Cerebellar cortex (tissue), 1 donor: ENCODE measurements around the gene HS2ST1.
"Not testable (repeated sequence)": the region's sequence is repeated elsewhere in the genome, so short reads cannot be mapped to it uniquely, and the experiment has no call there.

Experiments used
- DNase-seq: peaks from one replicate; pipeline ENCODE4 v3.0.0-alpha.2; 2015; ENCODE audit warnings: low spot score

HS2ST1 gene

DNA sequence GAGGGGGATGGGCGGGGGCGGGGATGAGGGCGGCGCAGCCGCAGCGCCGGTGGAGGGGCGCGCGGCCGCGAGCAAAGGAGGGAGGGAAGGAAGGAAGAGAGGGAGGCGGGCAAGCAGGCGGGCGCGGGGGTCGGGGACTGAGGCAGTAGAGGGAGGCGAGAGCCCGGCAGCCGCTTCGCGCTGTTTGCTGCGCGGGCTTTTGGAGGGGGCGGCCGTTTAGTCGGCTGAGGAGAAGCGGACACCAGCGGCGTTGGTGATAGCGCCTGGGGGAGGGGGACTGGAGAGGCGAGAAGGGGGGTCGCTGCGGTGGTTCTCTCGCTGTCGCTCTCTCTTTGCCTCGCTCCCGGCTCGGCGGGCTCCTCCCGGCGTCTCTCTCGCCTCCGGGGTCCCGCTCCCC is at the start of gene HS2ST1:
TSS of gene HS2ST1 (plus strand) at position 35 of the 397 bp plus-strand sequence.
- DNase-seq, result no peak

DNA sequence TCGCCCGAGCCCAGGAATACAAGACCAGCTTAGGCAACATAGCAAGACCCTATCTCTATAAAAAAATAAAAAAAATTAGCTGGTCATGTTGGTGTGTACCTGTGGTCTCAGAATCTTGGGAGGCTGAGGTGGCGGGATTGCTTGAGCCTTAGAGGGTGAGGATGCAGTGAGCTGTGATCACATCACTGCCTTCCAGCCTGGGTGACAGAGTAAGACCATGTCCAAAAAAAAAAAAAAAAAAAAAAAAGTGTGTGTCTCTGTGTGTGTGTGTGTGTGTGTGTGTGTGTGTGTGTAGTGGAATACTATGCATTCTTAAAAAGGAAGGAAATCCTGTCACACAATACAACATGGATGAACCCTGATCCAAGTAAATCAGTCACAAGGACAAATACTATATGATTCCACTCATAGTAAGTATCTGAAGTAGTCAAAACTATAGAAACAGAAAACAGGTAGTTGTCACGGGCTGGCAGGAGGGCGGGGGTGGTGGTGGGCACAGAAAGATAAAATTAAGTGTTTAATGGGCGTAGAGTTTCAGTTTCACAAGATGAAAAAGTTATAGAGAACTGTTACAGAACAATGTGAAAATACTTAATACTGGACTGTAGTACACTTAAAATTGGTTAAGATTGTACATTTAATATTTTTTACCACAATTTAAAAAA is 48.3 kb upstream of the HS2ST1 start:
- DNase-seq, result no peak

DNA sequence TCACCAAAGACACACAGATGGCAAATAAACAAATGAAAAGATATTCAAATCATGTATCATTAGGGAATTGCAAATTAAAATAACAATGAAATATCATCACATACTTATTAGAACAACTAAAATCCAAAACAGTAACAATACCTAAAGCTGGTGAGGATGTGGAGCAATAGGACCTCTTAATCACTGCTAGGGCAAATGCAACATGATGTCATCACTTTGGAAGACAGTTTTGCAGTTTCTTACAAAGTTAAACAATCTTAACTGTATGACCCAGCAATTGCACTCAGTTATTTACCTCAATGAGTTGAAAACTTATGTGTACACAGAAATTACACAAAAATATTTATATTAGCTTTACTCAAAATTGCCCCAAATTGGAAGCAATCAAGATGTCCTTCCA is 47.8 kb upstream of the HS2ST1 start:
- no peak for DNase-seq

DNA sequence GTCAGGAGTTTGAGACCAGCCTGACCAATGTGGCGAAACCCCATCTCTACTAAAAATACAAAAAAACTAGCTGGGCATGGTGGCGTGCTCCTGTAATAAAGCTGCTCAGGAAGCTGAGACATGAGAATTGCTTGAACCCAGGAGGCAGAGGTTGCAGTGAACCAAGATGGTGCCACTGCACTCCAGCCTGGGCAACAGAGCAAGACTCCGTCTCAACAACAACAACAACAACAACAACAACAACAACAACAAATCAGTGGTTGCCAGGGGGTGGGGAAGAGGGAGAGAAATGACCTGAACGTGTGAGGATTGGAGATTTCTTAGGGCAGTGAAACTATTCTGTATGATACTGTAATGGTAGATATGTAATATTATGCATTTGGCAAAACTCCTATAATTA is 47.2 kb upstream of the HS2ST1 start:
- DNase-seq, result not testable (repeated sequence)

DNA sequence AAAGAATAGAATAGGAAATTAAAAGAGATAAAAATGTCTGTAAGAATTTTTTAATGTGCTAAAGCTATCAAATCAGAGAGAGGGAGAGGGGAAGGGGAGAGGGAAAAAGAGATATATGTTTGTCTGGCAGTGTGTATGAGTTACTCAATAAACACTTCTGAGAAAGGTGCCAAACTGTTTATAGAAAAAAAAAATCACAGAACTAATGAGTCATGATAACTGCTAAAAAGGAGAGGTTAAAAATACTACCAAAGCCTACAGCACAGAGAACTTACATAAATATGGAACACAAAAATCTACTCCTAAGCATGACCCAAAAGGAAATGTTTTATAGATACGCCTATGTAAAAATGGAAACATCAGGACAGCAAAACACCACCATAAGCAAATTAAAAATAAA is 46.0 kb upstream of the HS2ST1 start:
- DNase-seq, result no peak

DNA sequence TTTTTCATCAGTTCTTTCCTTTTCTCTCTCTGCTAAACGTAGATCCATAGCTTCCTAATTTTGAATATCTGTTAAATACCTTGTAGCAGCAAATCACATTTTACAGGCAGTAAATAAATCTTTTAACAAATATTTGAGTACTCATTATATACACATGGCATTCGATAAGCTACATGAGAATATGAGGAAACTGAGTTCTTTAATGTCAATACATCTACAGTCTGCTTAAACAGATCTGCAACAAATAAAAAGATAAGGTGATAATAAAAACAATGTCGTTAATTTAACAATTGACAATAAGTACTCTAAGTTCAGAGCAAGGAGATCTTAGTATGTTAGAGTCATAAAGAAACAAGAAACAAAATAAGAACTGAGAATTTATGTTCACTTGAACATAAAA is 43.4 kb upstream of the HS2ST1 start:
- no peak for DNase-seq

DNA sequence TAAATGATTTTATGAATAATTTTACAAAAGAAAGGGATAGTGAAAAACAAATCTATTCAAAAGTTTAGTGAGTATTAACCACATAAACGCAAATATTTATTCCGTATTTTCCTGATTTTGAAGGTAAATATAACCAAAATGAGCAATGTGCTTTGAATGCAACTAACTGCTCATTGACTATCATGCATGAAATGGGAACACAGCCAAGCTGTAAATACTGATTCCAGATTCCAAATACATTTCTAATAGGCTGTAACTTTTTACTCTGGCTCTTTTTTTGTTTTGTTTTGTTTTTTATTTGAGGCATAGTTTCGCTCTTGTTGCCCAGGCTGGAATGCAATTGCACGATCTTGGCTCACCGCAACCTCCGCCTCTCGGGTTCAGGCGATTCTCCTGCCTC is 42.3 kb upstream of the HS2ST1 start:
- no peak for DNase-seq

DNA sequence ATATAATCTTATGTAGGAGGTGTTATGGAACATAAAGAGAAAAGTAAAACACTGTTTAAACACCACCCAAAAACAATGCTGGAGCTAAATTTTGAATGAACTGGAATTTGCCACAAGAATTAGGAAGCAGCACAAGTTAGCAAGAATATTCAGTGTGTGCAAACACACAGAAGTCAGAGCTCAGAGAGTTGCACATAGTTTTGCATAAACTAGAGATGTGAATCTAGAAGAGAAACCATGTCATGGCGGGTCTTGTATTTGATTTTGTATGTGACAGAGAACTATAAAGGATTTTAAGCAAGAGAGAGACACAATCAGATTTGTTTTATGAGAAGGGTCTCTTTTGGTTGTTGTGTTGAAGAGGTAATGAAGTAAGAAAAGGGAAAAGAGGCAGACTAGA is 38.7 kb upstream of the HS2ST1 start:
- no peak for DNase-seq

DNA sequence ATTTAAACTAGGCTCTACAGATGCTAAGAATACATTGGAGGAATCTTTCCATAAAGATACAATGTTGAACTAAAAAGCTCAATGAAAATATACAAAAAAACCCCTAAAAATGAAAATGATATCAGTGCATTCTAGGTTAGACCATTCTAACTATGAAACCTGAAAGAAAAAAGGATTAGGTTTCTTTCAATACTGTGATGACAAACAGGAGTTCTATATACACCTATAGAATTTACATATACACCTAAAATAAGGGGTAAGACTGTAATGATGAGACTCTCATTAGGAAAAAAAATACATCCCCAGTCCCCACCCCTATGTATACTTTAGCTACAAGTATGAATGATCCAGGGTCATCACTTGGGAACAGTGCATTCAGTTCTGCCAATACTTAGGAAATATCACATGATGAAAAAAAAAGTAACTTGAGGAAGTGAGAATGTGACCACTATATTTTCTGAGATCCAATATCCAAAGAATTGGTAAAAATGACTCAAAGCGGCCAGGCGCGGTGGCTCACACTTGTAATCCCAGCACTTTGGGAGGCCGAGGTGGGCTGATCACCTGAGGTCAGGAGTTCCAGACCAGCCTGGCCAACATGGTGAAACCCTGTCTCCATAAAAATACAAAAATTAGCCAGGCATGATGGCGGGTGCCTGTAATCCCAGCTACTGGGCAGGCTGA is 26.8 kb upstream of the HS2ST1 start:
- no peak for DNase-seq

DNA sequence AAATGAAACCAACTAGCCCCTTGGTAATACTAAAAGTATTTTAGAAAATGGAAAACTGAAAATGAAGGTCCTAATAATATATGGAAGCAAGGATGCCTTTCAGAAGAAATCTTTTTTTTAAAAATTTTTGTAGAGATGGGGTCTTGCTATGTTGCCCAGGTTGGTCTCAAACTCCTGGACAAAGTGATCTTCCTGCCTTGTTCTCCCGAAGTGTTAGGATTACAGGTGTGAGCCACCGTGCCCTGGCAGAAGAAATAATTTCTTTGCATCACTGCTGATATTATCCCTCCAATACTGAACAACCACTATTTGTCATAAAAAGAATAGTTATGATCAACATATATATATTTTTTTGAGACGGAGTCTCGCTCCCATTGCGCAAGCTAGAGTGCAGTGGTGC is 26.1 kb upstream of the HS2ST1 start:
- DNase-seq, result no peak

DNA sequence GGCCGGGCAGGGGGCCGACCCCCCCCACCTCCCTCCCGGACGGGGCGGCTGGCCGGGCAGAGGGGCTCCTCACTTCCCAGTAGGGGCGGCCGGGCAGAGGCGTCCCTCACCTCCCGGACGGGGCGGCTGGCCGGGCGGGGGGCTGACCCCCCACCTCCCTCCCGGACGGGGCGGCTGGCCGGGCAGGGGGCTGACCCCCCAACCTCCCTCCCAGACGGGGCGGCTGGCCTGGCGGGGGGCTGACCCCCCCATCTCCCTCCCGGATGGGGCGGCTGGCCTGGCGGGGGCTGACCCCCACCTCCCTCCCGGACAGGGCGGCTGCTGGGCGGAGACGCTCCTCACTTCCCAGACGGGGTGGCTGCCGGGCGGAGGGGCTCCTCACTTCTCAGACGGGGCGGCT is 15.0 kb upstream of the HS2ST1 start:
- DNase-seq, result not testable (repeated sequence)

DNA sequence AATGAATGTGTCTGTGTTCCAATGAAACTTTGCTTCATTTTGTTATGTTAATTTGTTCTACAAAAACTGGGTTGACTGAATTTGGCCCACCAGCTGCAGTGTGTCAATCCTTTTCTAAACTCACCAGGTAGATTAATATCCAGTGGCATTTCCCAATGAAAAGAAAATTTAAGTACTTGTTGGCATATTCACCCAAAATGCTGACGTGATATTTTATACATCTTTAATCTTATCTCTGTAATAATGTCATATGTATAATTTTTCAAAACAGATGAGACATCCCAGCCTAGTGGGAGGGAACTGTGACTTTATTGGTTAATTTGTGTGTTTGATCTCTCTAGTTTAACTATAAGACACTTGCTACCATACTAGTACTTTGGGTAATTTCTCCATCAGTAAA is 8.6 kb upstream of the HS2ST1 start:
- no peak for DNase-seq

DNA sequence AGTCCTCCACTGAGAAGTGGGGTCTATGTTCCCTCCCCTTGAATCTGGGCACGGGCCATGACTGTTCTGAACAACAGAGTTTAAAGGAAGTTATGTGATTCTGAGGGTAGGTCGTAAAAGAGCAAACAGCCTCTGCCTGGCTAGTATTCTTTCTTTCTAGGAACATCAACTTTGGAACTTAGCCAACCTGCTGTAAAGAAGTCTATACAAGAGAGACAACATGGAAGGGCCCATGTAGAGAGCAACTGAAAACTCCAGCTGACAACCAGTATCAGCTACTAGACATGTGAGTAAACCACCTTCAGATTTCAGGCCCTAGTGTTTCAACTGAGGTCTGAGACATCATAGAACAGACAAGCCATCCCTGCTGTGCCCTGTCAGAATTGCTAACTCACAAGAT is 8.0 kb upstream of the HS2ST1 start:
- DNase-seq, result no peak

DNA sequence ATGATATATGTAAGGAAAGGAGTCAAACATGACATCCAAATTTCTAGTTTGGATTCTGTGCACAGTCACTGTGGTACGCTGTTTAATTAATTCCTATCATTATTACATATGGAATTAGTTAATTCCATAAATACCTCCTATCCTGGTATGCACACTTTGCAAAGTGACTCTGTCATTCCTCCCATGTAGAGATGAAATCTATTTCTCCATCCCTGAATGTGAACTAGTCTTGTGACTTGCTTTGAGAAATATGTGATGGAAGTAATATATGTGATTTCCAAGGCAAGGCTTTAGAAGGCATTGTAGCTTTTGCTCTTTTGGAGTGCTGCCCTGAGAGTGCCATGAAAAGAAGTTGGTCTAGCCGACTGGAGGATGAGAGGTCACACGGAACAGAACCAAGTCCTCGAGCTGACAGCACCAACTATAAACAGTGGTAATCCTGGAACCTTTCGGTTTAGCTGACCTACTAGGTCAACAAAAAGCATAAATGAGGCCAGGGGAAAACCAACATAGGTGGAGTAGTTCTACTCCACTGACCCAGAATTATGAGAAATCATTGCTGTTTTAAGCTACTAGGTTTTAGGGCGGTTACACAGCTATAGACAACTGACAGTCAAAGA is 2.0 kb upstream of the HS2ST1 start:
- DNase-seq, result no peak

DNA sequence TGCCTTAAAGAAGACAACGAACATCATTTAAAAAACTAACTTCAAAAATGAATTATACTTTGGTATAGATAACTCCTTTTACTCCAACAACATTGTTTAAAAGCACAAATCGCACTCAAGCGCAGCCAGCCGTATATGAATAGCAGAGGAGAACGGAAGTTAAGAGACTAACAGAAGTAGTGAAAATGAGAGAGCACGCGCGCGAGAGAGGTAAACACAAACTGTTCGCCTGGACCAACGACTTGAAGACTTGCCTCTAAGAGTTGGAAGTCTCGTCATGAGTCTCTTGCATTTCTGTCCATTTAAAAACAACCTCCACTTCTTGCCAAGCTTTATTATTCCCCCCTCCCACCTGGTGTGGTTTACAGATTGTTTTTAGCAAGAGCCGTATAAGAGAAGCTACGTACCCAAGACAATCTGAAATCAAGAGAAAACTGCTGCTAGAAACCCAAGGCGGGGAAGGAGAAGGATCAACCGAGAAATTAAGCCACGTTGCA is 988 bp upstream of the HS2ST1 start:
- no peak for DNase-seq

DNA sequence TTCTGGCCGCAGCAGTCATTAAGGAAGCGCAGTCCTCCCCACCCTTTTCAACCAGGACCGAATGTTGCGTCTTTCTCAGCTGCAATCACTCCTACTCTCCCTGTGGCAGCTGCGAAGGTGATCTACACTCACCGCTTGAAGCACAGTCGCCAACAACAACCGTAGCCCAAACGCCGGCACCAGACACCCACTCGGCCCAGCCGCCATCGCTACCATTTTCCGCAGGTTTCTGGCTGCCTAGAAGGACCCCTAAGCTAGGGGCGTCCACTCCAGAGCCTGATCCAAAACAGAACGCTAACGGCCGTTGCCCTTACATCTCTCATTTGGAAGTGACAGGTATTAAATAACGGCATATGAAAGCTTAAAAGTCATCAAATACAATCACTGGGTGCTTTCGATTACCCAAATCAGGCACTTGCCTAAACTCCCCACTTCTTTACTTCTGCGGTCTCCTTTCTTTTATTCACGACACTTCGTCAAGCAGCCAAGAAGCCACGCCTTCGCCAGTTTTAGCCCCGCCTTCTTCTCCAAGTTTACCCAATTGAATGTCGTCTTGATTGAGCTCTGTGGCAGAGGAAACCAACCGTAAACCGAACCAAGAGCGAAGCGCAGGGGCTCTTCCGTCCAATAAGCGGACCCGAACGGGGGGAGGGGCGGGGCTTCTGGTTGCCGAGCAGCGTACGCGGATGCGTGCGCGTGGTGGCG is 387 bp upstream of the HS2ST1 start, which contains the start of gene SELENOF:
TSS of gene SELENOF (minus strand) at position 231 of the 705 bp plus-strand sequence. CDS start at position 216, 15 bp downstream.
- peak; percentile 100 for DNase-seq

DNA sequence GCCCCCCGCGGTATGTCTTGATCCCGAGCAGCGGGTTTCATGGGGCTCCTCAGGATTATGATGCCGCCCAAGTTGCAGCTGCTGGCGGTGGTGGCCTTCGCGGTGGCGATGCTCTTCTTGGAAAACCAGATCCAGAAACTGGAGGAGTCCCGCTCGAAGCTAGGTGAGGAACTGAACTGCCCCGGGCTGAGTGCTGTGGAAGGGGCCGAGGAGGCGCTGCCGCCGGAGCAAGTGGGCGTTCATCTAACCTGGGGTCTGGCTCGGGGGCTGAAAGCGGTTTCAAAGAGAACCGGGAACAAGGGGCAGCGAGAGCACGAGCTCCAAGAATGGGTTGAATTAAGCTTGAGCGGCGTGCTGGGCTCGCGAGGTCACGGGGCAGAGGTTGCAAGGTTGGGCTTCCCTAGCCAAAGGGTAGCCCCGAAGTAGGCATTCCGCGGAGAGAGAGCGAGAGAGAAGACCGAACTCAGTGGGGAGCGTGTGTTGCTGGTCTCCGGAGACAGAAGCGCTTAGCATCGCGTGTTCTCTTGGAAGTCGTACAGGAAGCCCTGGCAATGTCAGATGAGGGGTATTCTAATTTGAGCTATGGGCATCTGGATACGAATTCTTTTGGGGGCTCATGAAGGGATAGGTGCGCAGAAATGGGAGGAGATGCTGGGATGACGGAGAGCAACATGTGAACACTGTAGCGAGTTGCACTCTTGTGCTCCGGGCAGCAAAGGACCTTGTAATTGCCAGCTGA is 732 bp downstream of the HS2ST1 start:
- DNase-seq, result peak; percentile 74

DNA sequence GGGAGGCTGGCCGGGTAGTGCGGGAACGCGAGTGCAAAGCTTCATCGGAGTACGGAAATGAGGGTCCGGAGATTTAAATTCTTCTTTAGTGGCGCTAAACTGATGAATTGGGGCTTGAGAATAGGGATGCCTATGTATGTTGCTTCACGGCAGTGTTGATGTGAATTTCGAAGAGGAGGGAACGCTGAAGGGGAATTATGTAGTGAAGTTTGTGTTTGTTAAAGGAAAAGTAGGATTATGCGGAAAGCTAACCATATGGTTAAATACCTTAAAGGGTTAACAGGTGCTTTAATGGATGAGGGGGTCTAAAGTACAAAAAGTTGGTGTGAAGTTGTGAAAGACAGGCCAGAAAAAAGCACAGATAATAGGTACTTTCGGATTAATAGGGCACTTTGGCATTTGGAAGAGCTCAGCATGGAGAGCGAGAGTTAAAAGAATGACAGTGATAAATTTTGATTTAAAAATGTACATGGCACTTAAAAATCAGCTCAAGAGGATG is 1.4 kb downstream of the HS2ST1 start:
- no peak for DNase-seq

DNA sequence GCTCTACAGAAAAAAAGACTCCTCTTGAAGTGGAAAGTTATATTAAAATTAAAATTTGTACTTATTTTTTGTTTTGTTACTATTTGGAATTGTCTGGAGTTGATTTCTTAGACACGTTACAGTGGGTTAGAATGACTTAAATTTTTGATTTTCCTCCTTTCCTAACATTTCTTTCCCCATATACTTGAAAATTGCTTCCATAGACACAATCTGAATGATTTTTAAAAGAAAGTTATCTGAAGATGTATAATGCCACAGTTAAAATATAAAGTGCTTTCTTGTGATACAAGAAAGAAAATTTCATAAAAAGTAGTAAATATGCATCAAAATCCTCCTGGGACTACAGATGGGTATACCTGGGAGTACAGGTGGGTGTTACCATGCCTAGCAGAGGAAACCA is 2.3 kb downstream of the HS2ST1 start:
- DNase-seq, result no peak

DNA sequence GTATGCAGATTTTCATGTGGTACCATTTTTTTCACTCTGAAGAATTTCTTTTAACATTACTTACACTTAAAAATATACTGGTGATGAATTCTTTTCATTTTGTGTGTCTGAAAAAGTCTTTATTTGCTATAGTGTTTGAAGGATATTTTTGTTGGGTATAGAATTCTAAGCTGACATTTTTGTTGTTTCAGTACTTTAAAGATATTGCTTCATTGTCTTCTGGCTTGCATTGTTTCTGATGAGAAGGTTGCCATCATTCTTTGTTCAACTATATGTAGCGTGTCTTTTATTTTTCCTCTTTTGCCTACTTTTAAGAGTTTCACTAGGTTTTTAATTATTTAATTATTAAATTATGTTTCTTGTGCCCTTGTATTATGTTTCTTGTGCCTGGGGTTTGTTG is 8.0 kb downstream of the HS2ST1 start:
- DNase-seq, result no peak

DNA sequence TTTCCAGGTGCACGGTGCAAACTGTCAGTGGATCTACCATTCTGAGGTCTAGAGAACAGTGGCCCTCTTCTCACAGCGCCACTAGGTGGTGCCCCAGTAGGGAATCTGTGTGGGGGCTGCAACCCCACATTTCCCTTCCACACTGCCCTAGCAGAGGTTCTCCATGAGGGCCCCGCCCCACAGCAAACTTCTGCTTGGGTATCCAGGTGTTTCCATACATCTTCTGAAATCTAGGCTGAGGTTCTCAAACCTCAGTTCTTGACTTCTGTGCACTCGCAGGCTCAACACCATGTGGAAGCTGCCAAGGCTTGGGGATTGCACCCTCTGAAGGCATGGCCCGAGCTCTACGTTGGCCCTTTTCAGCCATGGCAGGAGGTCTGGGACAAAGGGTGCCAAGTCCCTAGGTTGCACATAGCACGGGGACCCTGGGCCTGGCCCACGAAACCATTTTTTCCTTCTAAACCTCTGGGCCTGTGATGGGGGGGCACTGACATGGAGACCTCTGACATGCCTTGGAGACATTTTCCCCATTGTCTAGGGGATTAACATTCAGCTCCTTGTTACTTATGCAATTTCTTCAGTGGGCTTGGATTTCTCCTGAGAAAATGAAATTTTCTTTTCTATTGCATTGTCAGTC is 10.0 kb downstream of the HS2ST1 start:
- no peak for DNase-seq
